ENCODE results near the gene CES5A. TPM values are rescaled to one million over a fixed set of nuclear protein-coding genes. Genes with fewer than 3 reads are reported as not detected.

Gene CES5A
- total and polyA plus RNA-seq, 2 donors (not counting 1 experiment from before 2014, with no cell fraction given): not detected

DNA sequence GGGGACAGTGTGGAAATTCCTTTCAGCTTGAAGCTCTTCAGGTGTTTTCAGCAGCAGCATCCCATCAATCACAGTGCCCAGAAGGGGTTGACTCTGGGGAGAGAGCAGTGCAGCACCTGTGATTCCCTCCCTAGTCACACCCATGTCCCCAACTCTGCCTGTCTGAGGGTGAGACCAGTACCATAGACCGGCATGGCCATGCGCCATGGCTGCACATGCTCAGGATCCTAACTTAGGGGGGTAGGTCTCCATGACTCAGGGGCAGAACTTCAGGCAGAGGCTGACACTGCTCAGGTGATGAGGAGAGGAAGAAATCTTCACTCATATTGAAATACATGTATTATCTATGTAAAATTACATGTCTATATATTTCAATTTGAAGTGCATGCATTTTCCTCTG, 62.2 kb downstream of the CES5A start:
- no peak for ATAC-seq (ENCODE audit: low read depth)
- ChIA-PET POLR2A (no interaction called here), CTCF (no interaction called here)

DNA sequence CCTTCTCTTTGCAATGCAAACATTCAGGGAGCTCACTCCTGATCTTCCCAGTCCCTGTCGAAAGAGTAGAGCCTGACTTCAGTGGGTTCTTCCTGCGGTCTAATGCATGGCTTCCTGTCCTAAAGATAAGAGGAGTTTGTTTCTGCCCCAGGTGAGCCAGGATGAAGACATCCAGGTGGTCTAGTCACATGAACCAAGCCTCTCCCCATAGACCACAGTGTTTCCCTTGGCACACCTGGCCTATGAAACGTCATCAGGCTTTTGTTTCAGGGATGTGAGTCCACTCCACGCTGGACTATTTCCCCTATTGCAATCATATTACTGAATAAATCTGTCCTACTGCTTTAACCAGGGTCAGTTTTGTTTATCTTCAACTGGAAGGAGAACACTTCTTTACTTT, 63.4 kb downstream of the CES5A start:
- ATAC-seq (ENCODE audit: low read depth) (no peak), DNase-seq (no peak)
- H3K4me3 Mint-ChIP-seq: no peak overlapping the region
- Histone ChIP-seq H3K36me3 (replicated peaks in 1 of 2; ENCODE audit: control extremely low read depth in 1 of 2, control insufficient read depth in 1 of 2, extremely low read depth in 1 of 2, insufficient read depth in 2 of 2, low read length in 1 of 2) (no peaks in the 10 kb centered on the region), H3K27me3 (replicated peaks in 1 of 4; ENCODE audit: control extremely low read depth in 1 of 4, control insufficient read depth in 3 of 4, insufficient read depth in 4 of 4, low read length in 3 of 4) (no peaks in the 10 kb centered on the region), H3K9ac (ENCODE audit: low read length) (no peak overlapping the region), H3K4me3 (ENCODE audit: control extremely low read depth in 1 of 5, extremely low read depth in 1 of 5, insufficient read depth in 1 of 5, low read depth in 2 of 5, low read length in 4 of 5) (no peak overlapping the region), H3K4me1 (ENCODE audit: control insufficient read depth in 2 of 2, insufficient read depth in 2 of 2, low read length in 2 of 2) (no peaks in the 10 kb centered on the region), H3K9me3 (ENCODE audit: control extremely low read depth in 1 of 3, control insufficient read depth in 2 of 3, insufficient read depth in 1 of 3, low read length in 2 of 3) (no peaks in the 10 kb centered on the region), H4K20me1 (ENCODE audit: control insufficient read depth, insufficient read depth, low read length, poor library complexity, severe bottlenecking) (no peaks in the 10 kb centered on the region), H2AFZ (ENCODE audit: insufficient read depth, low read depth, low read length, poor library complexity, severe bottlenecking) (no peak overlapping the region), H3K27ac (ENCODE audit: low read length in 2 of 2) (no peak overlapping the region), H3K79me2 (ENCODE audit: control insufficient read depth, insufficient read depth, low read length) (no peaks in the 10 kb centered on the region), H3K4me2 (replicated peaks; ENCODE audit: low read depth, low read length, poor library complexity, severe bottlenecking) (no peak overlapping the region)
- no peaks in the 10 kb centered on the region for H3K9me3 Mint-ChIP-seq (ENCODE audit: insufficient read depth)
- WGBS (ENCODE audit: insufficient coverage): 69% methylated on average over 2 of the region's 4 CpGs
- no peak for TF ChIP-seq EZH2 (IDR thresholded peaks at IDR 0.05; ENCODE audit: borderline replicate concordance, insufficient read depth, low read depth, low read length, poor library complexity, severe bottlenecking)
- TF ChIP-seq, protein P1, sequence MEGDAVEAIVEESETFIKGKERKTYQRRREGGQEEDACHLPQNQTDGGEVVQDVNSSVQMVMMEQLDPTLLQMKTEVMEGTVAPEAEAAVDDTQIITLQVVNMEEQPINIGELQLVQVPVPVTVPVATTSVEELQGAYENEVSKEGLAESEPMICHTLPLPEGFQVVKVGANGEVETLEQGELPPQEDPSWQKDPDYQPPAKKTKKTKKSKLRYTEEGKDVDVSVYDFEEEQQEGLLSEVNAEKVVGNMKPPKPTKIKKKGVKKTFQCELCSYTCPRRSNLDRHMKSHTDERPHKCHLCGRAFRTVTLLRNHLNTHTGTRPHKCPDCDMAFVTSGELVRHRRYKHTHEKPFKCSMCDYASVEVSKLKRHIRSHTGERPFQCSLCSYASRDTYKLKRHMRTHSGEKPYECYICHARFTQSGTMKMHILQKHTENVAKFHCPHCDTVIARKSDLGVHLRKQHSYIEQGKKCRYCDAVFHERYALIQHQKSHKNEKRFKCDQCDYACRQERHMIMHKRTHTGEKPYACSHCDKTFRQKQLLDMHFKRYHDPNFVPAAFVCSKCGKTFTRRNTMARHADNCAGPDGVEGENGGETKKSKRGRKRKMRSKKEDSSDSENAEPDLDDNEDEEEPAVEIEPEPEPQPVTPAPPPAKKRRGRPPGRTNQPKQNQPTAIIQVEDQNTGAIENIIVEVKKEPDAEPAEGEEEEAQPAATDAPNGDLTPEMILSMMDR (IDR thresholded peaks at IDR 0.05): no peak
- H3K4me1 Mint-ChIP-seq: no peaks in the 10 kb centered on the region
- H3K27me3 Mint-ChIP-seq: peaks cover 42% of the 10 kb centered on the region
- intact Hi-C loops (cut with micrococcal nuclease): no loop called here
- CTCF ChIA-PET: no interaction called here
- no peak overlapping the region for H3K27ac Mint-ChIP-seq
- POLR2A ChIA-PET: no interaction called here

More for the DNA sequence above, 62.2 kb downstream of the CES5A start:
- Mint-ChIP-seq H3K4me1 (no peaks in the 10 kb centered on the region), H3K9me3 (ENCODE audit: insufficient read depth) (no peaks in the 10 kb centered on the region), H3K27ac (no peak overlapping the region), H3K4me3 (no peak overlapping the region), H3K27me3 (peaks cover 50% of the 10 kb centered on the region)
- DNase-seq: no peak
- Histone ChIP-seq H3K27me3 (replicated peaks in 1 of 4; ENCODE audit: control extremely low read depth in 1 of 4, control insufficient read depth in 3 of 4, insufficient read depth in 4 of 4, low read length in 3 of 4) (no peaks in the 10 kb centered on the region), H3K9ac (ENCODE audit: low read length) (no peak overlapping the region), H3K9me3 (ENCODE audit: control extremely low read depth in 1 of 3, control insufficient read depth in 2 of 3, insufficient read depth in 1 of 3, low read length in 2 of 3) (no peaks in the 10 kb centered on the region), H3K4me2 (replicated peaks; ENCODE audit: low read depth, low read length, poor library complexity, severe bottlenecking) (no peak overlapping the region), H2AFZ (ENCODE audit: insufficient read depth, low read depth, low read length, poor library complexity, severe bottlenecking) (no peak overlapping the region), H4K20me1 (ENCODE audit: control insufficient read depth, insufficient read depth, low read length, poor library complexity, severe bottlenecking) (no peaks in the 10 kb centered on the region), H3K27ac (ENCODE audit: low read length in 2 of 2) (no peak overlapping the region), H3K79me2 (ENCODE audit: control insufficient read depth, insufficient read depth, low read length) (no peaks in the 10 kb centered on the region), H3K36me3 (replicated peaks in 1 of 2; ENCODE audit: control extremely low read depth in 1 of 2, control insufficient read depth in 1 of 2, extremely low read depth in 1 of 2, insufficient read depth in 2 of 2, low read length in 1 of 2) (no peaks in the 10 kb centered on the region), H3K4me3 (ENCODE audit: control extremely low read depth in 1 of 5, extremely low read depth in 1 of 5, insufficient read depth in 1 of 5, low read depth in 2 of 5, low read length in 4 of 5) (no peak overlapping the region), H3K4me1 (ENCODE audit: control insufficient read depth in 2 of 2, insufficient read depth in 2 of 2, low read length in 2 of 2) (no peaks in the 10 kb centered on the region)
- intact Hi-C loops (cut with micrococcal nuclease): no loop called here
- TF ChIP-seq, protein P1 (IDR thresholded peaks at IDR 0.05): no peak
- no peak for TF ChIP-seq EZH2 (IDR thresholded peaks at IDR 0.05; ENCODE audit: borderline replicate concordance, insufficient read depth, low read depth, low read length, poor library complexity, severe bottlenecking)
- WGBS (ENCODE audit: insufficient coverage): no CpG with 5 or more reads among the region's 2 CpGs

Data from B cell (primary cell).